HepG2 (cell line): Measurements from ENCODE around the gene PPP2R5B. TPM values are rescaled to one million over a fixed set of nuclear protein-coding genes. Genes with fewer than 3 reads are reported as not detected.

Experiments used
- ONECUT2 ChIP-seq: sonication (generic); formaldehyde crosslinking; IDR thresholded peaks from 2 replicates; pipeline ENCODE4 v1.4.0; 2020; ENCODE audit warnings: missing genetic modification reagents
- SETDB1 ChIP-seq: sonication (generic); formaldehyde crosslinking; IDR thresholded peaks from 2 replicates; pipeline ENCODE4 v1.5.1; 2020; ENCODE audit warnings: missing genetic modification reagents, mild to moderate bottlenecking, borderline replicate concordance
- ZNF281 ChIP-seq: sonication (generic); formaldehyde crosslinking; IDR thresholded peaks from 2 replicates; pipeline ENCODE4 v1.4.0; 2020; ENCODE audit warnings: missing genetic modification reagents, borderline replicate concordance
- polyA plus RNA-seq, 8 experiments: library from polyadenylated mRNA; depleted of rRNA in 3 of 8; stranded (reverse) in 7 of 8; unstranded in 1 of 8; fragments of >200 nt; fragmentation: Illumina TruSeq in 4 of 8; extraction: Trizol in 4 of 8; gene quantifications; 2 replicates each; pipeline versions ENCODE4 v1.2.1 to v1.2.3, GENCODE V29; 2011 to 2016; ENCODE audit warnings: low read depth in 4 of 8, missing spikeins in 1 of 8, mixed read lengths in 1 of 8; ENCODE audit not compliant: insufficient read depth in 1 of 8
- total RNA-seq, 5 experiments: library from RNA; depleted of rRNA; stranded (reverse); fragments of >200 nt; fragmentation: Illumina TruSeq; extraction: Trizol; gene quantifications; 2 replicates each; pipeline ENCODE4 v1.2.3, GENCODE V29; 2016; ENCODE audit warnings: low read depth in 1 of 5
- TF ChIP-seq, protein P1 (sequence below): sonication (generic); formaldehyde crosslinking; IDR thresholded peaks from 2 replicates; pipeline ENCODE4 v1.4.0; 2020; ENCODE audit warnings: missing genetic modification reagents, borderline replicate concordance

PPP2R5B gene
- total and polyA plus RNA-seq, 2 of the 13 experiments (the other 11 are each of a cell fraction or from before 2014, with no cell fraction given), result 2.3 to 8.3 TPM

DNA sequence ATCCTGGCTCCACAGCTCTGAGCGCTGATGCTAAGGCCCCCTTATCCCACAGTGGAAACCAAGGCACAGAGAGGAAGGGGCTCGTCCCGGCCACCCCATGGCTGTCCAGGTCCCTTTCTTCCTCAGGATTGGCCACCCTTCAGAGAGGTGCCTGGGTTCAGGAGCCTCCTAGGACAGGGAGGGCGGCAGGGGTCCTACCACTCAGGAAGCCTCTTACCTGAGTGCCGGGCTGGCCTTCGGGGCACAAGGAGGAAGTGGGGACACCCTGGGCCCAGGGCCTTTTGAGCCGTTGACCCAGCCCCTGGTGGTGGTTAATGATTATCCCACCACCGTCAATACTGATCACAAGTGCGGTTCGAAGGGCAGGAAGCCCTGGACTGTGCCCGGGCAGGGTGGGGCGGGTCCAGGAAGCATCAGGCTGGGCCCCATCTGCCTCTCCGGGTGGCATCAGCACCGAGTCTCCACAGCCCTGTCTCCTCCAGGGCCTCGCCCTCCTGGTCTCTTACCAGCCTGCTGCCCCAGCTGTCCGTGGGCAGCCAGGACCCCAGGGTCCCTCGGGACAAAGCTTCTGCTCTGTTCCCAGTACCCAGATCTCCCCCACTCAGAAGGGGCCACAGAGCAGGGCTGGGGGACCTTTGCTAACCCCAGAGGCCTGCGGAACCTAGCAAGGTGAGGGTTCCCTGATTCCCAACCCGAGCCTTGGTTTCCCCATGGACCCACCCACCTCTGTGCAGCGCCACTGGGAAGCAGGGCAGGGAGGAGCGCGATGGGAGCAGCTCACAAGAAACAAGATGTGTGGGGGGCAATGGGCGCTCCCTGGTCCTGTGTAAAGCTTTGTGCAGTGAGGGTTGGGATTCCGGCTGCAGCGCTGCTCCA lies 31.1 kb upstream of the PPP2R5B start (continued):
- TF ChIP-seq, protein P1, sequence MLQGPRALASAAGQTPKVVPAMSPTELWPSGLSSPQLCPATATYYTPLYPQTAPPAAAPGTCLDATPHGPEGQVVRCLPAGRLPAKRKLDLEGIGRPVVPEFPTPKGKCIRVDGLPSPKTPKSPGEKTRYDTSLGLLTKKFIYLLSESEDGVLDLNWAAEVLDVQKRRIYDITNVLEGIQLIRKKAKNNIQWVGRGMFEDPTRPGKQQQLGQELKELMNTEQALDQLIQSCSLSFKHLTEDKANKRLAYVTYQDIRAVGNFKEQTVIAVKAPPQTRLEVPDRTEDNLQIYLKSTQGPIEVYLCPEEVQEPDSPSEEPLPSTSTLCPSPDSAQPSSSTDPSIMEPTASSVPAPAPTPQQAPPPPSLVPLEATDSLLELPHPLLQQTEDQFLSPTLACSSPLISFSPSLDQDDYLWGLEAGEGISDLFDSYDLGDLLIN, result peak; percentile 25; the same call in 1 of the 2 replicates
- TF ChIP-seq ONECUT2, result peak; percentile 28
- TF ChIP-seq SETDB1 (CRISPR knock-in tag), result 0 out of 2 replicates have a peak, but pooled peaks have one; percentile 11
- TF ChIP-seq ZNF281 (CRISPR knock-in tag), result peak; percentile 49; the same call in 1 of the 2 replicates
